ENCODE results near the gene CHST11.

GRCh38 chr12:104568935-104569334, 112.2 kb downstream of the CHST11 start:
- TF ChIP-seq SP1 (IDR thresholded peaks at IDR 0.05; ENCODE audit: low read depth, low read length): no peak
- no peak for TF ChIP-seq CTCF (IDR thresholded peaks at IDR 0.05 in 2 of 3, conservative IDR thresholded peaks at IDR 0.05 in 1 of 3; ENCODE audit: control insufficient read depth in 2 of 3, extremely low read depth in 1 of 3, insufficient read depth in 1 of 3, low read depth in 3 of 3, low read length in 3 of 3)
- TF ChIP-seq BRCA1 (IDR thresholded peaks at IDR 0.05; ENCODE audit: low read depth, low read length): no peak
- TF ChIP-seq CHD1 (IDR thresholded peaks at IDR 0.05; ENCODE audit: low read depth, low read length): no peak
- TF ChIP-seq REST (IDR thresholded peaks at IDR 0.05; ENCODE audit: low read depth, low read length): no peak
- no peak for TF ChIP-seq CUX1 (IDR thresholded peaks at IDR 0.05; ENCODE audit: insufficient replicate concordance, low read depth, low read length)
- no peak for TF ChIP-seq NFYA (IDR thresholded peaks at IDR 0.05; ENCODE audit: borderline replicate concordance, low read depth, low read length)
